Left kidney (tissue), 8 donors: Measurements from ENCODE around the gene TMPRSS13. TPM values are rescaled to one million over a fixed set of nuclear protein-coding genes. Genes with fewer than 3 reads are reported as not detected.
"Not testable (repeated sequence)": the region's sequence is repeated elsewhere in the genome, so short reads cannot be mapped to it uniquely, and the experiment has no call there.

Experiments
- DNase-seq: peaks from one replicate; pipeline ENCODE4 v3.0.0-alpha.2; 2013
- long read RNA-seq, 8 donors: transcript quantifications; one replicate each; lab custom pipeline, GENCODE V29; 2026
- polyA plus RNA-seq: library from polyadenylated mRNA; unstranded; fragments of 120-200 nt; gene quantifications from one replicate; pipeline ENCODE4 v1.2.1, GENCODE V29; 2013; ENCODE audit not compliant: insufficient read length

The TMPRSS13 gene
- 0.58 TPM for polyA plus RNA-seq
- long read RNA-seq, donor 1: 0 reads
- long read RNA-seq, donor 2: 0 reads
- long read RNA-seq, donor 3: 0 reads
- long read RNA-seq, donor 4: 0 reads
- long read RNA-seq, donor 5: 0 reads
- long read RNA-seq, donor 6: 0 reads
- long read RNA-seq, donor 7: 0 reads
- long read RNA-seq, donor 8: 0 reads

GRCh38 chr11:117929142-117929915 lies at the start of gene TMPRSS13:
TSS of gene TMPRSS13 (minus strand) at chr11:117929402. CDS start at chr11:117929307, 95 bp downstream.
- no peak for DNase-seq

GRCh38 chr11:117978991-117979390 lies 49.8 kb upstream of the TMPRSS13 start:
- no peak for DNase-seq

- DNase-seq: not testable (repeated sequence)
These were observed 49.2 kb upstream of the TMPRSS13 start for GRCh38 chr11:117978291-117978910.

- DNase-seq: not testable (repeated sequence)
These were observed 48.5 kb upstream of the TMPRSS13 start for GRCh38 chr11:117977612-117978264.

- DNase-seq: no peak
These were observed 47.8 kb upstream of the TMPRSS13 start for GRCh38 chr11:117977029-117977428.

GRCh38 chr11:117976445-117976844 lies 47.2 kb upstream of the TMPRSS13 start:
- no peak for DNase-seq

- no peak for DNase-seq
These were observed 44.3 kb upstream of the TMPRSS13 start for GRCh38 chr11:117973503-117973860.

- no peak for DNase-seq
These were observed 43.7 kb upstream of the TMPRSS13 start for GRCh38 chr11:117972629-117973502.

GRCh38 chr11:117972044-117972443 lies 42.8 kb upstream of the TMPRSS13 start:
- DNase-seq: no peak

GRCh38 chr11:117970400-117971024 lies 41.3 kb upstream of the TMPRSS13 start:
- no peak for DNase-seq

- no peak for DNase-seq
These were observed 40.2 kb upstream of the TMPRSS13 start for GRCh38 chr11:117969160-117969991.

- DNase-seq: no peak
These were observed 37.7 kb upstream of the TMPRSS13 start for GRCh38 chr11:117966908-117967307.

- no peak for DNase-seq
These were observed 33.6 kb upstream of the TMPRSS13 start for GRCh38 chr11:117962826-117963225.

- DNase-seq: no peak
These were observed 32.7 kb upstream of the TMPRSS13 start for GRCh38 chr11:117961896-117962295.

- DNase-seq: no peak
These were observed 31.2 kb upstream of the TMPRSS13 start for GRCh38 chr11:117960406-117960805.

- DNase-seq: no peak
These were observed 30.4 kb upstream of the TMPRSS13 start for GRCh38 chr11:117959438-117960149.

- no peak for DNase-seq
These were observed 29.7 kb upstream of the TMPRSS13 start for GRCh38 chr11:117958949-117959348.

- no peak for DNase-seq
These were observed 23.9 kb upstream of the TMPRSS13 start for GRCh38 chr11:117953024-117953671.
